Glomerular visceral epithelial cell (primary cell): ENCODE data around the gene DST.

ENCODE experiments used
- DNase-seq: peaks from one replicate; pipeline ENCODE4 v3.0.0-alpha.2; 2016; ENCODE audit errors: extremely low spot score

Gene DST

DNA sequence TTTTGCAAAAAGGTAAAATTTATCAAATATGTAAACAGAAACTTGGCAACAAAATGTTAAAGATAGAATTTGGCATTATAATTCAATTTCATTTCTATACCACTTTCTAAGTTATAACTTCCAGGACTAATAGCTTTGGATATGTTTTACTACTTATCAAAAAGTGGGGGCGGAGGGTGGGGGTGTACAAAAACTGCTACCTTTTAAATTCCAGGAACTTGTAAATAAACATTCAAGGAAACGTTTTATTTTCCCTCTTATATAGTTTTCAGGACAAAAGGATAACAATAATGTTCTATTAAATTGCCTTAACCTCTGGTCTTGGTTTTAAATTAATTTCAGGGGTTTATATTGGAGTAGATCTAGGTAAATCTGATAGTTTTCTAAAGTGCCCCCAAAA is 103.8 kb downstream of the DST start:
- DNase-seq = no peak

DNA sequence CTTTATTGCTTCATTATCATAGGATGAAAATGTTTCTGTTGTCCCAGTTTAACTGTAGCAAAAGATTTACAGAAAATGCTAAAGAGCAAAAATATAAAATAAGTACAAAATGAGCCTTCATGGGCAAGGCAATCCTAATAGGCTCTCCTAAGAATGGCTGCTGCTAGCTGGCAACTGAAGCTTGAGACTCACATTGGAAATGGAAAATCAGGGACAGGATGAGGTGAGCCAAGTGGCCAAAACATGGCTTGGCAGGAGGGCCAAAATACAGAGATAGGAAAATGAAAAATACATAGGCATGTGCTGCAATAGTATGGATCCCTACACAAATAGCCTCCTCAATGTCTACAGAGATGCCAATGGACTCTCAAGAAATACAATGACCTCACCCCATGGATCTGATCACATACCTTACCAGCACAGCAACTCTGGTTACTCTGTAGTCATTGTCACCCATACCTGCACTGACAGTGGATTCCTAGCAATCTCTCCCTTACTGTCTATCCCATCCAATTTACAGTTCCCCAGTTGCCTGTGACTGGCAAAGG is 105.4 kb downstream of the DST start:
- DNase-seq = no peak

DNA sequence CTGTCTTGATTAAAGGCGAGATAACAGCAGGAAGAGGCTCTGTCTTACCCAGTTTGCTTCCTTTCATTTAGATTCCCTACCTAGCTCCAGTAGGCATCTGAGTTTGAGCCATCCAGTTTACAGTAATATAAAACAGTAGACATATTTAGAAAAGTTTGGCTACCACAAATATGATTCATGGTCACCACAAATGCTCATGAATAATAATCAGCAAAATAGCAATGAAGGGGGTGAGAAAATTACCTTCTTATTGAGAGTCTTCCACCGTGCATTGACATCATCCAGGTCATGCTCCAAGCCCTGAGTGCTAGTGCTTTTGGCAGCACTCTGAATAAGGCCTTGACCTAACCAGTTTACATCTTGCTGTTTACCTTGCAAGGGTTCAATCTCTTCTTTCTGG is 106.2 kb downstream of the DST start:
- no peak for DNase-seq

DNA sequence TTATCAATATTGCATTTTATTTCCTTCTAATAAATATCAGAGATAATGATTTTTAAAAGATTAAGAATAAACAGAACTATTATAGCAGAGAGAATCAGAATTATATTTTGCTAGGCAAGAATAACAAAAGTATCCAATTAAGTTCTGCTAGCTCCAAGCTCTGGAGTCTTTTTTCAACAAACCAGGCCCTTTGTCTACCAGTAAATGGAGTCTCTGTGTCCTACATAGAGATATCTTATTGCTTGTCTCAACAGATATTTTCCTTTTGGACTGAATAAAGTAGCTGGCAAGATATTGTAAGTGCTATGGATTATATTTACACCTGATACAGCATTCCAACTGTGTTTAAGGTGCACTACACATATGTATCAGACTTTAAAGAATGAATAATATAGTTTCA is 107.1 kb downstream of the DST start:
- DNase-seq = no peak

DNA sequence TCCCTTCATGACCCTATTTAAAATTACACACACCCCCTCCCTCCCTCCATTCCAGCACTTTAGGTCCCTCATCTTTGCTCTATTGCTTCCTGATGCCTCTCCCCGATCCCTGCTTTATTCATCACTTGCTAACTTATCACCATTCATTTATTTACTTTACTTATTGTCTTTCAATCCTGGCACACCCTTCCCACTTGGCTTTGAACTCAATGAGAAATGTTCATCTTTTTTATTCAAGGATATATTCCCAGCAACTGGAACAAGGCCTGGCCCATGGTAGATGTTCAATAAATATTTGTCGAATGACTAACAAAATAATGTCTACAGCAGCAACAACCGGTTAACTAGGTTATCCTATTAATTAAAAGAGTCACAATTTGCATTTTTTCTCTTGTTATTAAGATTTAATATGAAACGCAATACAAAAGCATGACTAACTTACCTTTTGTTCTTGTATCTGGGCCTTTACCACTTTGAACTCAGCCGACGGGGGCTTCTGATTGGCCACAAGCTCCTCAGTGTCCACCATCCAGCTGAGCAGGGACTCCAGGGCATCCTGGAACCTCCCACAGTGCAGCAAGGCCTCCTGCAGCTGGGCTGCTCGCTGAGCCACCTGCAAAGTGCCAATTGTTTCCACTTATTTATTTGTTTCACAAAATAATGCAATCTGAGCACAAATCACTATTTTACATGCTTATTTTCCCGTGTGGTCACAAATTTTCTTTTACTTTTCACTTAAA is 107.8 kb downstream of the DST start:
- DNase-seq = no peak

DNA sequence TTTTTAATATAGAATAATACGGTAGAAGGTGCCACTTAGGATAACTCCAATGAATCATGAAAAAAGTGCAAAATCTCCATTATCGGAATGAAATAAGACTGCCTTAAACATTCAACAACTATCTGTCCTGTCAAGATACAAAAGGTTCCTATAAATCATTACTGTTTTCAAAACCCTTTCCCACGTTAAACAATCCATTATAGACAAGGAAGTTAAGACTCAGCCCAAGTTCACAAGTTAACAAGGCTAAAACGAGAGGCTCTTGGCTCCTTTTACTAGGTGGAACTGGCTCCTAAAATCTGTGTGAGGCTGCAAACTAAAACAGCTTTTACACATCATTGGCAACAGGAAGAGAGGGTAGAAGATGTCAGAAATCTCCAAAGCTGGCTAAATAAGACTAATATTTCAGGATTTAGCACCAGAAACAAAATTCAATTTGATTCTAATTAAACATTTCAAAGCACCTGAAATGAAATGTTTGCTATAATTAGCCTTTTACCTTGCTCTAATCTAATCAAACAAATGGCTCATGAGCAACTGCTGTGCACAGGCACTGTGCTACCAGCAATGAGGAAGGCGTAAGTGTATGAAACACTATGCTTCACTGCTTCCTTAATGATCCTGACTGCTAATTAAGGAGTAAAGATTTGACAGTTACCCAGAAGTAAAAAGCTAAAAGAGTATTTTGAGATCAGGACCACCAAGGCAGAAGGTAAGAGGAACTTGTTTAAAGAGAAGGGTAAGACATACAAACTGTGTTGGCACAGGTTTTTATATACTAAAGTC is 109.7 kb downstream of the DST start:
- no peak for DNase-seq

DNA sequence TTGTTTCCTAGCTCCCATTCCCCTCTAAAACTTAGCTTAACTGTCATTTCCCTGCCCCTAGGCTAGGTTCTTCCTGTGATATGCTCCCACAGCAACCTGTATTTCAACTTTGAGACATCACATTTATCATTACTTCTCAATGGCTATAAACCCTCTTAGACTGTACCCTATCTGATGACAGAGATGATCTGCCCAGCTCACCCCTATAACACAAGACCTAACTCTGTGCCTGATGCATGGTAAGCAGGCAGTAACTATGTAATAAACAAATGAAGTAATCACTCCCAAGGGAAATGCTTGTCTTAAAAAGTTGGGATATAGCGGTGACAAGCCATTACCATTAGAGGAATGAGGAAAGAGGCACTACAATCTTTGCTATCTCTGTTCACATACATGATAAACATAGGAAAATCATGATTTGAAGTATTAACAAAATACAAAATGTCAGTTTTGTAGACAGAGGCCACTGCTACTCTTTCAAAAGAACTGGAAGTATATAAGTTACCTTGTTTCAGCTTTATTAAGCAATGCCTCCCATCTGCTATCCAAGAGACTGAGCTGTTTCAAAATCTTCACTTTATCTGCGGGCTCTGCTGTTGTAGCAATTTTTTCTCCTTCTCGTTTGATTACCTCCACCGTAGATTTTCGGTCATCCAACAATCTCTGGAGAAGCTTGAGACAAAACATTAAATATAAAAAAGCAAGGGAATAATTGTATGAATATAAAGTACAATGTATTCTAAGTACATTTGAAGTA is 110.7 kb downstream of the DST start:
- DNase-seq = no peak

DNA sequence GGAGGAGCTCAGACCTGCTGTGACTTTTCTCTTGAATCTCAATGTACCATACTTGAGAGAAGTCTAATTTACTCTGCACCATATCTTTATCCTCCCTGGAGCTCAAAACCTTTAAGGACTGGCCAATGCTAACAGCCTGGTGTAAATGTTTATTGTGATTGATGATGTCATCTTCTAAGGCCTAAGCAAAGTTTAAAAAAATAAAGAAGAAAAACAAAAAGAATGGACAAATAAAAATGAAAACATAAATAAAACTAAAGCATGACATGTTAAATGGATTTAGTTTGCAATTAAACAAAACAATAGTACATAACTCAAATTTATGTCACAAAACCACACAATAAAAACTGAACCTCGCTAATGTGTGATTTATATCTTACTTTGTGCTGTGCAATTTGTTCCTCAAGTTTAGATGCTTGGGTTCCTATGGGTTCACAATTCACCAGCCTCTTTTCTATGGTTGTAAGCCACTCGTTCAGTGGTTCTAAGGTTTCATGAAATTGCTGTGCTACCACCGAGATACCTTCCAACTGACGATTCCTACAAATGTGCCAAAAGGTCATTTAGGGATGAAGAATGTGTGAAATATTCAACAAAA is 113.0 kb downstream of the DST start:
- no peak for DNase-seq

DNA sequence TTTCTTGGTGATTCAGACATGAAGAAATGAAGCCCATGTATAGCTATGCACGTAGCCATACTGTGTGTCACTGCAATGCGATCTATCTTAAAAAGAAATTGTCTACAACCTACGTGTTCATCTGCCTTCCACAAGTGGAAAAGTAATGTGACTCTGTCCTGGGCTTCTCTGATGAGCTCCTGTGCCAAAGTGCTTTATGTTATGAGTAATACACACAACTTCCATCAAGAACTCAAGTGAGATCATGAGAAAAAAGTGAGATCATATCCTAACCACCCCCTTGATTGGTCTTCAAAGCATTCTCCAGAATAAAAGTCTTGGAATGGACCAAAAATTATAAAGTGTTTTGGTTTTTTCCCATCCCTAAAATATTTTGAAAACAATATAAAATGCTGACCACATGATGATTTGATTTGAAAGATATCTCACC is 114.3 kb downstream of the DST start:
- peak; percentile 75 for DNase-seq

DNA sequence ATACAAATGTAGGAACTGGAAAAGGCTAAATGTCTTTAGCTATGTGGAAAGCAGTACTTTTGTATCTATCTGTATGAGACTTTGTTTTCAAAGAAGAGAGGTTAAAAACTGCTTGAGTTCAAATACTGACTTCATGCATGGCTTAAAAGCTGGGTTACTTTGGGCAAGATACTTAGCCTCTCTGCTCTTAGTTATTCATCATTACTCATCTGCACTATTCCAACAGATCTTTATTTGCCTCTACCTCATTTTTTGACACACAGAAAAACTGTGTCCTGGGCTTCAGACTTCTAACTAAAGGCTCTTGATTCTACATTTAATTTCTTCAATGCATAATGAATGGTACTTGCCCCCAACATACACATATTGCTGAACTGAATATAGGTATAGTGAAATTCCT is 114.8 kb downstream of the DST start:
- no peak for DNase-seq

DNA sequence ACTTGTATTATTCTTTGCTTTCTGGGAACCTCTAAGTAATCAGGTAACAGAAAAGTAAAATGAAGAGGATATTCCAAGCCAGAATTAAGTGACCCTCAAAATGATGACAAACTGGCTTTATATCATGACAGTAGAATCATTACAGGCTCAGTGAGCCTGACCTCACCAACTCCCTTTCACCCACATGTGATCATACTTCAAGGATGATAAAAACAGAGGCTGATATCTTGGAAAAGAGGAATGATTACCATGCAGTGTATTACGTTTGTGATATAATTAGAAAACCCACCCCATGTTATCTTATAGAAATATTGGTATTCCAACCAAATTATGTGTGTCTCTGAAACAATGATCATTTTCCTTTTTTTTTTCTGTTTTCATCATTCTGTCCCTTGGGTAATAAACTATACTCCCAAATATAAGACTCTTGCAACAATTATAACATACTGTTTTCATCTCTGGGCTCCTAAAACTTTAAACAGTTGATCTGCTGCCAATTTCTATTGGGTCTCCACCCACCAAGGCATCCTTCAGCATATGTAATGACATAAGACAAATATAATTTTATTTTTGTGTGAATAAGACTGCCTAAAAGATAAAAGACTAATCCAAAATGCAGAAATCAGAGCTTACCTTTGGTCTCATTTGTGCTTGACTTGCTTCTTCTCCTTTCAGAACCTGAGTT is 115.7 kb downstream of the DST start:
- DNase-seq = no peak

DNA sequence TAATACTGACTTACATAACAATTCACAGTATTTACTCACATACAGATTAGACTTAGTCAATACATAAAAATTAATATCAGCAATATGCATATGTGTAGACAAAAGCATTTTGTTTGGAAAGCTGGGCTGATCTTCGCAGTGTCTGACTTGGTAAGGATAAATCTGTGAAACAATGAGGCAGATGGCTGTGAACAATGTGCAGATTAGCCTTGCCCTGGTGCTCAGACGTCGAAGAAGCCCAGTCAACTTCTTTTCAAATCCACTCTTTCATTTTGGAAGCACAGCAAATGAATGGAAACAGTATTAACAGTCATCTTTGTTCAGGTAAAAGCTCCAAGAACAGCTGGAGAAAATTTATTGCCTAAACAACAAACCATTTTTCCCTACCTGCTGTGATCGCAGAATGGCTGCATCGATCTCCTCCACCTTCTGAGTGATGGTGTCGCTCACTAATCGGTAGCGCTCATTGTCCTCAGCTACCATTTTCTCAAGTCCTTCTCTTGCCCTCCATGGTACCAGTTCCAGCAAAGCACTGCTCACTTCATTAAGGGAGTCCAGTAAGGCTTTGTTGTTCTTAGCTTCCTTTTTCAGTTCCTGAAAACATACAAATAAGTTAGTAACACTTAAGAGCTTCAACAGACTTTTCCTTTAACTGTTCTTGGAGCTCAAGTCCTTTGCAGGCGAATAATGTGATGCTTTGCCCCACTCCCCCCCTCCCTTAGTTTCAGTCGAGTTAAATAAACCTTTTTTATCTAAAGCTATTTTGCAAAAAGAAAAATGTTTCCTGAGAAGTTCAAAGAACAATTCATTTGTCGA is 116.5 kb downstream of the DST start:
- DNase-seq = no peak

DNA sequence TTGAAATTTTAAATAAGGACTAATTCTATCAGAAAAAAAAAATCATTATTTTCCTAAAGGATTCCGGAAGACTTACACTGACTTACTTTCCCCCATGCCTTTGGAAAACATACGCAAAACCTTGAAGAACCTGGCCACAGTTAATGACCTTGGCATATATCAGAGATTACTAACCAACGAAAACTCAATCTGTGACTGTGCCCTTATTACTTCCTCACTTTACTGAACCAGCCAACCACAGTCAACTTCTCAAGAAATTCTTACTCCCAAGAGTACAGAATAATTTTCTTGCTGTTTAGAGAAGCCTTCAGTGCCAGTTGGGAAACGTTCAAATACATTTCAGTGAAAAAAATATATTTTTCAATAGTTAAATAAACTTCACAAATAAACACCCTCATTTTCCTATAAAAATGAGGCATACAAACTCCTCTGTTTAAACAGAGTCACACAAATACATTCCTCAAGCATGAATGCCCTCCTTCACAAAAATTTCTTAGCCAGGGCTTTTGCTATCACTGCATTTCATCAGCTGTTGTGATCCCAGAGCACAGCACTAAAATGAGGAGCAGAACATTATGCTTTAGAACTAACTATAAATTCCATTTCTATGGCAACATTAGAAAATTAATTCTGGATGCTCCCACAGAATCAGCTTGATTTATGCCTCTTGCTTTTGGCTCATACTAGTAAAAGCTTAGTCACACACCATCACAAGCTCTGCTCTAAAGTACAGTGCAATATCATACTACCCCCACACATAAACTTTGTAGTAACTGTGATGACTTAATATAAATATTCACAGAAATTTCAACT is 117.6 kb downstream of the DST start:
- DNase-seq = peak; percentile 28

DNA sequence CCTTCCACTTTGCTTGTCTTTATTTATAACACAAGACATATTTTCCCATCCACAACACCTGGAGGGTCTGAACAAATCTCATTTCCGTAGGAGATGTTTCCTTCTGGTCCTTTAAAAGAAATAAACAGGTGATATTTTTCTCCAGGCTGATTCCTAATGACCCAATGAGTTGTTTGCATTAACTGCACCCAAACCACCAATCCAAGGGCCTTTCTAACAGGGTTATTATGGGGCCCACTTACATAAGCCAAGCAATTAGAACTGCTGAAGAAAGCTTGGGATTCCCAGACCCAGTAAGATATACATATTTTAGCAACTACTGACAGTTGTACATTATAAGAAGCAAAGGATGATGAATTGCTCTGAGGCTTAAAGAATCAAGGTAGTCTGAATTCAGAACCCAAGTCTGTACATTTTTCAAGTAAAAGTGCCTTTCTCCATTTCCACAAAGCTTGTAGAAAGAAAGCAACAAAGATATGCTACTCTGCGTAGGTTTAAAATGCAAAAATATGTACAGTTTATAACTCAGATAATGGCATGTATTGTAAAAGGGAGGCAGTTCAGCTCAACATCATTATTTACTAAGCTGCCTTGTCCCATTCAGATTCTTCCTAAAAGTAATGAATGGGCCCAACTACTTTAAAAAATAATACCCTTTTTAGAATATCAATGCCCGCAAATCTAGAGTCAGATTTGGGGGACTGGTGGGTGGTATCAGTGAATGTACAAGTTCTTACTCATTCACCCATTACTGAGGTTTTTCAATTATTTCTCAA is 120.0 kb downstream of the DST start:
- no peak for DNase-seq

DNA sequence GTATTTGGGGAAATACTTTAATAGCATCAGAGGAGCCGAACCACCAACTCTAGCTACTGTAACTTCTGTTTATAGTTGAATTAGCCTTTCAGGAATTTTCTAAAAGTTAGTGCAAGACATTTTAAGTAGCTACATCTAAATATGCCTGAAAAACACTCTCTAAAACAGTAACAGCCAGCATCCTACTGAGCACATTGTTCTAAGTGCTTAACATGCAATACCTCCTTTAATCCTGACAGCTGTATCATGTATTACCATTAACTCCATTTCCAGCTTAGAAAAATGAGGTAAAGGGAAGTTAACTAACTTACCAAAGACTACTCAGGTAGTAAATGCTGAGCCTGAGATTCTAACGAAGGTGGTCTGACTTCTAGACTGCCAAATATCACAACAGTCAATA is 120.7 kb downstream of the DST start:
- DNase-seq = no peak

DNA sequence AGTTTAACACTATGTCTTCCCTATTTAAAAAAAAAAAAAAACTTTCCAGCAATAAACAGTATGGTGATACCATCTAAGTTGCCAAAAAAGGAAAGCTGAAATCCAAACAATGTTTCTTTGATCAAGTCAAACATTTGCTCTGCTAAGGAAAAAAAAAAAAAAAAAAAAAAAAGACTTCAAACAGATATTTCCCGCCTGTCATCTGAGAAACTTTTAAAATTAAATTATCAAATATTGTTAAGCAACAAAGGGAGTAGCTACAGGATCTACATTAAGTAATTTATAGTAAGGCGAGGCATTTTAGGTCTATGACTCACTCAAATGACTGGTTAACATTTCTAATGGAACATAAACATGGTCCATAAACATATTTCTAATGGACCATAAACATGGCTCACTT is 121.2 kb downstream of the DST start:
- no peak for DNase-seq

DNA sequence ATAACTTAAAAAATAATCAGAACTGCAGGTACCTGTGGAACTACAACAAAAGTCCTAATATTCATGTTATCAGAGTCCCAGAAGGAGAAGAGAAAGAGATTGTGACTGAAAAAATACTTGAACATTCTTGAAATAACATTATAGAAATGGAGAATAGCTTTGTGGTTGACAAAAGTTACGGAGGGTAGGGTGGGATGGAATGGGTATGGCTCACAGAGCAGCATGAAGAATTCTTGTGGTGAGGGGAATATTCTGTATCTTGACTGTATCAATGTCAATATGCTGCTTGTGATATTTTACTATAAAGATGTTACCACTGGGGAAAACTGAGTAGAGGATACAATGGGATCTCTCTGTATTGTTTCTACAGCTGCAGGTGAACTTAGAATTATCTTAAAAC is 122.5 kb downstream of the DST start:
- DNase-seq = no peak

DNA sequence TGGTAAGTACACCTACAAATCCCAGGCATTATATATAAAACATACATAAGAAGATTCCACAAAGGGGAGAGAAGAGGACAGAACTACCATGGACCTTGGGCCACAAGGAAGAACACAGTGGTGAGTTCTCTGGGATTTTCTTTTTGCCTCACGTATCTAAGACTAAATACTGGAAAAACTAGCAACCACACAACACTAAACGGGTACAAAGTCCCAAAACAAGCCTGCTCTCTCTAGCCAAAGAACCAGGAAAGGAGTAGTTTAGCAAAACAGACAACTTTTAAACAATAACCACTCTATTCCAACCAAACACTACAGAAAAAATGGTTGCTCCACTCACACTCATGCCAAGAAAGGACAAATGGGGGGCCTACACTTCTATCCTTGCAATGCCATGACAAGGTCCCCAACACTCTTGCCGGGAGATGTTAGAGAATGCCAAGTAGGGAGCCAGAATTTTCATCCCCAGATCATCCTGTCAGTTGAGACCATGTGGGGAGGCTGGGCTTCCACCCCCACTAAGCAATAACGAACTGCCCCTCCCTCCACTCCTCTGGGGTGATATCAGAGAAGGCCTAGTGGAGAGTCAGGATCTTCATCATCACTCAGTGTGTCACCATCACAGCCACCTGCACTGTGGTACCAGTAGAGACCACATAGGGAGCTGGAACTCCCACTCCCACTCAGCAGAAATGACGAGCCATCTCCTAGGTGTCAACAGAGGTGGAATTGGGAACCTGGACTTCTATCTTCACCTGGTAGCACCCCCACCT is 123.5 kb downstream of the DST start:
- no peak for DNase-seq
